ENCODE measurements around the gene NDUFV2. TPM values are rescaled to one million over a fixed set of nuclear protein-coding genes. Genes with fewer than 3 reads are reported as not detected.

Gene NDUFV2
- total and polyA plus RNA-seq, 2 experiments from 2014 or later, result 111 to 391 TPM

DNA sequence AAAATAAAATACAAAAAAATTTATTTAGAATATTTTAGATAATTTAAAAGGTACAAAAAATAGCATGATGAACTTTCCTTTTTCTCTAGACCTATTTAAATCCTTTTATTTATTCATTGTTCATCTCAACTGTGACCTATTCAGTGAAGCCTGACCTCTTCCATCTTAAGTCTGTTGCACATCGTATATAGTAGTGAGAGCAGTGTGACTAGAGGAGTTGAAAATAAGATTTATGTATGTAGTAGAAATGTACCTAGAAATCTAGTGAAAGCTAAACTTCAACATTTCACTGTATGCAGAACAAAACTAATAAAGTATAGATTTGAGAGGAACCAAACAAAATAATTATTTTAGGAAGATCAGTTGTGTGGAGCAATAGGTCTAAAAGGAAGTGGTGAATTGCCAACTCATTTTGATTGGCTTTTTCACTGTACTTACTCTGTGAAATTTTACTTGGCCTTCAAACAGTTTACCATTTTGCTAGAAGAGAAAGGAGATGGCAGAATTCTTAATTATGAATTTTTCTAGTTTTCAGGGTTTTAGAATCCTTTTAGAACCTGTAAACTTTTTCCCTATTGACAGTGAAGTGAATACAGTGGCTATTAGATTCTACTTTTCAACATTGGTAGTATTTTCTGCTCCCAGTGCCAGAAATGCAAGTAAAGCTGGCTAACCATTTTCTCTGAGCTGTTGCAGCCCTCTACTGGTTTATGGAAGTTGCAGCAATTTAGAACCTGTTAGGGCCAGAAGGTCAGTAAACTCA is 45.1 kb downstream of the NDUFV2 start:
- Histone ChIP-seq H3K36me3 (no peaks in the 10 kb centered on the region), H3K27me3 (no peaks in the 10 kb centered on the region), H3K4me1 (ENCODE audit: low read depth) (peaks cover 9% of the 10 kb centered on the region), H3K4me3 (no peak overlapping the region), H3K9me3 (ENCODE audit: low read depth) (no peaks in the 10 kb centered on the region), H3K27ac (no peak overlapping the region)
- TF ChIP-seq, protein P1, sequence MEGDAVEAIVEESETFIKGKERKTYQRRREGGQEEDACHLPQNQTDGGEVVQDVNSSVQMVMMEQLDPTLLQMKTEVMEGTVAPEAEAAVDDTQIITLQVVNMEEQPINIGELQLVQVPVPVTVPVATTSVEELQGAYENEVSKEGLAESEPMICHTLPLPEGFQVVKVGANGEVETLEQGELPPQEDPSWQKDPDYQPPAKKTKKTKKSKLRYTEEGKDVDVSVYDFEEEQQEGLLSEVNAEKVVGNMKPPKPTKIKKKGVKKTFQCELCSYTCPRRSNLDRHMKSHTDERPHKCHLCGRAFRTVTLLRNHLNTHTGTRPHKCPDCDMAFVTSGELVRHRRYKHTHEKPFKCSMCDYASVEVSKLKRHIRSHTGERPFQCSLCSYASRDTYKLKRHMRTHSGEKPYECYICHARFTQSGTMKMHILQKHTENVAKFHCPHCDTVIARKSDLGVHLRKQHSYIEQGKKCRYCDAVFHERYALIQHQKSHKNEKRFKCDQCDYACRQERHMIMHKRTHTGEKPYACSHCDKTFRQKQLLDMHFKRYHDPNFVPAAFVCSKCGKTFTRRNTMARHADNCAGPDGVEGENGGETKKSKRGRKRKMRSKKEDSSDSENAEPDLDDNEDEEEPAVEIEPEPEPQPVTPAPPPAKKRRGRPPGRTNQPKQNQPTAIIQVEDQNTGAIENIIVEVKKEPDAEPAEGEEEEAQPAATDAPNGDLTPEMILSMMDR (IDR thresholded peaks at IDR 0.05; ENCODE audit: low read depth, low read length), result peak; percentile 82
- peak; percentile 63 to 83 for DNase-seq (ENCODE audit: low read depth in 1 of 2, low spot score in 1 of 2)

DNA sequence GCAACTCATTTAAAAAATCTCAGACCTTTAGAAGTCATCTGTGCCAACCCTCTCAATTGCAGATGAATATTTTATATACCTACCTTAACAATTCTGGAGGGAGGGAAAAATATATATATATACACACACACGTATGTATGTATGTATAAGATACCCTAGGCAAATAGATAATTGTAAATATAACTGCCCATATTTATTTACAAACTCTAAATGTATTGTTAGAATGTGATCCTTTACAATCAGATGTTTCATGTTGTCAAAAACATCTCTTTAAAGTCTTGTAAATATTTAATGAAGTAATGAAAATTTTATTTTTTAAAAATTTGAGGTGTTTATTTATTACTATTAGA is 45.7 kb downstream of the NDUFV2 start:
- H3K4me3 ChIP-seq, result no peak overlapping the region
- no peaks in the 10 kb centered on the region for H3K27me3 ChIP-seq
- peaks cover 9% of the 10 kb centered on the region for H3K4me1 ChIP-seq (ENCODE audit: low read depth)
- no peaks in the 10 kb centered on the region for H3K36me3 ChIP-seq
- no peak overlapping the region for H3K27ac ChIP-seq
- TF ChIP-seq, protein P1 (IDR thresholded peaks at IDR 0.05; ENCODE audit: low read depth, low read length), result no peak
- H3K9me3 ChIP-seq (ENCODE audit: low read depth), result no peaks in the 10 kb centered on the region
- no peak for DNase-seq (ENCODE audit: low read depth in 1 of 2, low spot score in 1 of 2)

DNA sequence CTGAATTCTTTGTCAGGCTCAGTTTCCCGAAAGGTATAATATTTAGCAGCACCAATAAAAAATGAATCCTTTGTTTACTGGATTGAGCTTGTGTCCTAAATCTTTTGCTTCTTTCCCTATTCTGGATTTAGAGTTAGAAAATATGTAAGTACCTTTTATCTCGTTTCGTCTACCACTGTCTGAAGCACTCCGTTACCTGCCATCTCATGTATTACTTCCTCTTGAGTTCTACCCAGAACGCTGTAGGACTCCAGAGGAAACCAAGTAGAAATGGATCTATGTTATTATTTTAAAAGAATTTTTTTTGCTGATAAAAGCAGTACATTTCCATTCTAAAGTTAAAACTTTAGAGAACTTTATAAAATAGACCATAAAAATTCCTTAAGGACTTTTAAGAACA is 47.6 kb downstream of the NDUFV2 start:
- Histone ChIP-seq H3K9me3 (ENCODE audit: low read depth) (no peaks in the 10 kb centered on the region), H3K27me3 (no peaks in the 10 kb centered on the region), H3K4me3 (no peak overlapping the region), H3K4me1 (ENCODE audit: low read depth) (peaks cover 9% of the 10 kb centered on the region), H3K27ac (no peak overlapping the region), H3K36me3 (no peaks in the 10 kb centered on the region)
- TF ChIP-seq, protein P1 (IDR thresholded peaks at IDR 0.05; ENCODE audit: low read depth, low read length), result no peak
- DNase-seq (ENCODE audit: low read depth in 1 of 2, low spot score in 1 of 2), result no peak

DNA sequence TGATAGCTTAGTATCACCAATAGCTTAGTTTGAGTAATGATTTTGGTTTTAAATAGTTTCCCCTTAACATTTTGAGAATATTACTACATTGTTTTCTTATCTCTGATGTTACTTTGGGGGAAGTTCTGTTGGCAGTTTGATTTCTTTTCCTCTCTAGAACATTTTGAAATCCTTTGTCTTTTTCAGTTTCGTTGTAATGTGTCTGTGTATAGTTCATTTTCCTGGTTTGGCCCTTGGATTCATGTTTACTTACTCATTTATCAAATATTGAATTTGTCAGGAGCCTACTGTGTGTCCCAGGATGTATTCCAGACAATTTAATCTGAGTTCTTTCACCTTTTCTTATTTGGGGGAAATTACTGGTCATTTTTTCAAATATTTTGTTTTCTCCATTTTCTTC is 50.8 kb downstream of the NDUFV2 start:
- no peaks in the 10 kb centered on the region for H3K36me3 ChIP-seq
- H3K27ac ChIP-seq, result no peak overlapping the region
- no peaks in the 10 kb centered on the region for H3K9me3 ChIP-seq (ENCODE audit: low read depth)
- peaks cover 6% of the 10 kb centered on the region for H3K4me1 ChIP-seq (ENCODE audit: low read depth)
- no peaks in the 10 kb centered on the region for H3K27me3 ChIP-seq
- no peak overlapping the region for H3K4me3 ChIP-seq
- TF ChIP-seq, protein P1 (IDR thresholded peaks at IDR 0.05; ENCODE audit: low read depth, low read length), result no peak
- peak in 1 of 2 donors; percentile 28 for DNase-seq (ENCODE audit: low read depth in 1 of 2, low spot score in 1 of 2)

DNA sequence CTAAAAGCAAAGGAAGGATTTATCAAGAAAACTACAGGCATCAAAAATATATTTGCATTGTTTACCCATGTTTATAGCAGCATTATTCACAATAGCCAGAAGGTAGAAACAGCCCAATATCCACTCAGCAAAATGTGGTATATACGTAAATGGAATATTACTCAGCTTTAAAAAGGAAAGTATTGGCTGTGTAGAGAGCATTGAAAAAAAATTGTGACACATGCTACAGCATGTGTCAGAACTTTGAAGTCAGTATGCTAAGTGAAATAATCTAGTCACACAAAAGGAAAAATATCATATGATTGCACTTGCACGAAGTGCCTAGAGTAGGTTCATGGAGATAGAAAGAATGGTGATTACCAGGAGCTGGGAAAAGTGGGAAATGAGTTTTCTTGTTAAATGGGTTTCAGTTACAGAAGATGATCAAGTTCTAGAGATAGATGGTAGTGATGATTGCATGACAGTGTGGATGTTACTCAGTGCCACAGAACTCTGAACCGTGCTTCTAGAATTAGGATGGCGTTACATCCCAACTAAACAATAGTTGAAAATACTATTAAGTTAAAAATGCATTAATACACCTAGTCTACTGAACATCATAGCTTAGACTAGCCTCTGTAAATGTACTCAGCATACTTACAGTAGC is 54.2 kb downstream of the NDUFV2 start:
- no peaks in the 10 kb centered on the region for H3K4me1 ChIP-seq (ENCODE audit: low read depth)
- H3K36me3 ChIP-seq, result no peaks in the 10 kb centered on the region
- no peaks in the 10 kb centered on the region for H3K9me3 ChIP-seq (ENCODE audit: low read depth)
- no peak for DNase-seq (ENCODE audit: low read depth in 1 of 2, low spot score in 1 of 2)
- no peaks in the 10 kb centered on the region for H3K27me3 ChIP-seq
- TF ChIP-seq, protein P1 (IDR thresholded peaks at IDR 0.05; ENCODE audit: low read depth, low read length), result no peak
- no peak overlapping the region for H3K4me3 ChIP-seq
- no peak overlapping the region for H3K27ac ChIP-seq

All from cardiac muscle cell (in vitro differentiated cells and primary cell).